ENCODE results near the gene ASIC4.

DNA sequence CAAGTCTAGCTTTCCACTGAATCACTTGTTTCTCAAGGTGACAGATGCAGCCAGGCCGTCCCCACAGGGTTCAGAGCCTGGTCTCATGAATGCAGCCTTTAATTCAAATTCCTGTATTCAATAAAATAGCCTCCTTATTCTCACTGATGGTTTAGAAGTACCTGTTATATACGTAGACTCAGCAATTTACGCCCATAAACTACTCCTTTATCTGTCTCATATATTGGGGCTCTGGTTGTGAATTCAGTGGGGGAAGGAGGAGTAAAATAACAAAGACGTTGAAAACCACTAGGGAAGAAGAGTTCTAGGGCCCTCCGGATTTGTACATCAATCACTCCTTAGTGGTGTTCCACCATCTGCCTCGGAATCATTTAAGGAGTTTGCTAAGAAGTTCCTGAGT is 55.4 kb downstream of the ASIC4 start:
- TF ChIP-seq, protein P1, sequence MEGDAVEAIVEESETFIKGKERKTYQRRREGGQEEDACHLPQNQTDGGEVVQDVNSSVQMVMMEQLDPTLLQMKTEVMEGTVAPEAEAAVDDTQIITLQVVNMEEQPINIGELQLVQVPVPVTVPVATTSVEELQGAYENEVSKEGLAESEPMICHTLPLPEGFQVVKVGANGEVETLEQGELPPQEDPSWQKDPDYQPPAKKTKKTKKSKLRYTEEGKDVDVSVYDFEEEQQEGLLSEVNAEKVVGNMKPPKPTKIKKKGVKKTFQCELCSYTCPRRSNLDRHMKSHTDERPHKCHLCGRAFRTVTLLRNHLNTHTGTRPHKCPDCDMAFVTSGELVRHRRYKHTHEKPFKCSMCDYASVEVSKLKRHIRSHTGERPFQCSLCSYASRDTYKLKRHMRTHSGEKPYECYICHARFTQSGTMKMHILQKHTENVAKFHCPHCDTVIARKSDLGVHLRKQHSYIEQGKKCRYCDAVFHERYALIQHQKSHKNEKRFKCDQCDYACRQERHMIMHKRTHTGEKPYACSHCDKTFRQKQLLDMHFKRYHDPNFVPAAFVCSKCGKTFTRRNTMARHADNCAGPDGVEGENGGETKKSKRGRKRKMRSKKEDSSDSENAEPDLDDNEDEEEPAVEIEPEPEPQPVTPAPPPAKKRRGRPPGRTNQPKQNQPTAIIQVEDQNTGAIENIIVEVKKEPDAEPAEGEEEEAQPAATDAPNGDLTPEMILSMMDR (IDR thresholded peaks at IDR 0.05; ENCODE audit: low read depth, low read length), result no peak
- TF ChIP-seq POLR2A (IDR thresholded peaks at IDR 0.05; ENCODE audit: extremely low read depth, insufficient read length), result no peak
- TF ChIP-seq, protein P2, sequence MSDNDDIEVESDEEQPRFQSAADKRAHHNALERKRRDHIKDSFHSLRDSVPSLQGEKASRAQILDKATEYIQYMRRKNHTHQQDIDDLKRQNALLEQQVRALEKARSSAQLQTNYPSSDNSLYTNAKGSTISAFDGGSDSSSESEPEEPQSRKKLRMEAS (IDR thresholded peaks at IDR 0.05; ENCODE audit: low read depth, low read length), result no peak
- TF ChIP-seq MYC (IDR thresholded peaks at IDR 0.05; ENCODE audit: low read depth, low read length), result no peak
